Thoracic aorta (tissue), 2 donors: Measurements from ENCODE around the gene CR1. TPM values are rescaled to one million over a fixed set of nuclear protein-coding genes. Genes with fewer than 3 reads are reported as not detected.
"Not testable (repeated sequence)": the region's sequence is repeated elsewhere in the genome, so short reads cannot be mapped to it uniquely, and the experiment has no call there.

Experiments used
- ATAC-seq: fragments of 150-250 bp; one replicate; pipeline ENCODE4 v1.8.0; 2017; ENCODE audit warnings: low read depth; ENCODE audit not compliant: insufficient number of reproducible peaks, low FRiP score
- DNase-seq: peaks from one replicate; pipeline ENCODE4 v3.0.0-alpha.2; 2020; ENCODE audit warnings: low spot score
- H3K27ac ChIP-seq, 2 donors: fragments of 200-600 bp; sonication (generic); 1 replicate in 1 of 2; 2 replicates in 1 of 2; pipeline ENCODE4 v1.5.1; 2016; ENCODE audit warnings: mild to moderate bottlenecking in 2 of 2, moderate library complexity in 2 of 2
- H3K27me3 ChIP-seq: fragments of 200-600 bp; sonication (generic); replicated peaks from 2 replicates; pipeline ENCODE4 v1.6.0; 2016; ENCODE audit warnings: mild to moderate bottlenecking; ENCODE audit not compliant: insufficient read depth
- H3K36me3 ChIP-seq: fragments of 200-600 bp; sonication (generic); one replicate; pipeline ENCODE4 v1.5.1; 2016
- H3K4me1 ChIP-seq, 2 donors: fragments of 200-600 bp; sonication (generic); 1 replicate in 1 of 2; 2 replicates in 1 of 2; pipeline versions ENCODE4 v1.5.1 to v1.6.0; 2016; ENCODE audit warnings: low read depth in 2 of 2, mild to moderate bottlenecking in 1 of 2; ENCODE audit not compliant: control insufficient read depth in 1 of 2
- H3K4me3 ChIP-seq: fragments of 200-600 bp; sonication (generic); 2 replicates; pipeline ENCODE4 v1.5.1; 2016; ENCODE audit warnings: mild to moderate bottlenecking
- H3K9me3 ChIP-seq: fragments of 200-600 bp; sonication (generic); 2 replicates; pipeline ENCODE4 v1.5.1; 2016
- total RNA-seq, 2 donors: library from RNA; depleted of rRNA; stranded (reverse); fragments of >200 nt; gene quantifications; one replicate each; pipeline versions ENCODE4 v1.1.0 to v1.2.3, GENCODE V29; 2016
- TF ChIP-seq, protein P1 (sequence below): fragments of 200-600 bp; sonication (generic); IDR thresholded peaks from one replicate; pipeline ENCODE4 v1.5.1; 2019; ENCODE audit warnings: antibody characterized with exemption

CR1 gene
- total RNA-seq, 2 donors from 2014 or later: 5.0 to 17.4 TPM

DNA sequence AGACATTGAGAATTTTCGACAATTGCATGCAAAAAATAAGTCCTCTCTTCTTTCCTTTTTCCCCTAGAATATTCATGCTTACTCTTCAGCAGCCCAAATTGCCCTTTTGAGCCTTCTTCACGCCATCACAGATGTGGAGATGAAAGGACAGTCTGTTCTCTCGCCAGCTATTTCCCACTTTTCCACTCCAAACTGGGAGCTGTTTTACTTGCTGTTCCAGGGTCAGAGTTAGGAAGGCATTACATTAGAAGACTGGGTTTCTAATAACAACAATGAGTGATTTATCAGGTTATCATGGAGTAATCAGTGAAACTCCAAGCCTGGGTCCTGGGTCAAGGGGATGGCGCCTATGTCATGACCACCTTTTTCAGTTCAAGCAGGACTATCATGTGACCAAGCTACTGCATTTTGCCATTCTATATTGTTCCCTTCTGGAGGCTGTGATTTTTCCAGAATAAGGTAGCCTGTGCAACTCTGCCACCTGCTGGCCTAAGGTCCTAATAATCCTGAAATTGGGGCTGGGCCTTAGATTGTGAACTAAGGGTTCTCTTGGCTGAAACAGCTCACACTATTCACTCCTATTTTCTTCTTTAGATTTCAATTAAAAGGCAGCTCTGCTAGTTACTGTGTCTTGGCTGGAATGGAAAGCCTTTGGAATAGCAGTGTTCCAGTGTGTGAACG, 50.9 kb downstream of the CR1 start:
- H3K27ac ChIP-seq, ATAC-seq, H3K4me3 ChIP-seq, H3K4me1 ChIP-seq, H3K9me3 ChIP-seq, DNase-seq, H3K27me3 ChIP-seq, H3K36me3 ChIP-seq: not testable (repeated sequence)

DNA sequence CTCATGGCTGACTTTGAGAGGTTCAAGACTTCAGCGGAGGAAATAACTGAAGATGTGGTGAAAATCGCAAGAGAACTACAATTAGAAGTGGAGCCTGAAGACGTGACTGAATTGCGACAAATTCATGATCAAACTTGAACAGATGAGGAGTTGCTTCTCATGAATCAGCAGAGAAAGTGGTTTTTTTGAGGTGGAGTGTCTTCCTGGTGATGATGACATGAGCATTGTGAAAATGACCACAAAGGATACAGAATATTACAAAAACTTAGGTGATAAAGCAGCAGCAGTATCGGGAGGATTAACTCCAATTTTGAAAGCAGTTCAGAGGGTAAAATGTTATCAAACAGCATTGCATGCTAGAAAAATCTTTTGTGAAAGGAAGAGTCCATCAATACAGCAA, 58.9 kb downstream of the CR1 start:
- ATAC-seq, DNase-seq: not testable (repeated sequence)

DNA sequence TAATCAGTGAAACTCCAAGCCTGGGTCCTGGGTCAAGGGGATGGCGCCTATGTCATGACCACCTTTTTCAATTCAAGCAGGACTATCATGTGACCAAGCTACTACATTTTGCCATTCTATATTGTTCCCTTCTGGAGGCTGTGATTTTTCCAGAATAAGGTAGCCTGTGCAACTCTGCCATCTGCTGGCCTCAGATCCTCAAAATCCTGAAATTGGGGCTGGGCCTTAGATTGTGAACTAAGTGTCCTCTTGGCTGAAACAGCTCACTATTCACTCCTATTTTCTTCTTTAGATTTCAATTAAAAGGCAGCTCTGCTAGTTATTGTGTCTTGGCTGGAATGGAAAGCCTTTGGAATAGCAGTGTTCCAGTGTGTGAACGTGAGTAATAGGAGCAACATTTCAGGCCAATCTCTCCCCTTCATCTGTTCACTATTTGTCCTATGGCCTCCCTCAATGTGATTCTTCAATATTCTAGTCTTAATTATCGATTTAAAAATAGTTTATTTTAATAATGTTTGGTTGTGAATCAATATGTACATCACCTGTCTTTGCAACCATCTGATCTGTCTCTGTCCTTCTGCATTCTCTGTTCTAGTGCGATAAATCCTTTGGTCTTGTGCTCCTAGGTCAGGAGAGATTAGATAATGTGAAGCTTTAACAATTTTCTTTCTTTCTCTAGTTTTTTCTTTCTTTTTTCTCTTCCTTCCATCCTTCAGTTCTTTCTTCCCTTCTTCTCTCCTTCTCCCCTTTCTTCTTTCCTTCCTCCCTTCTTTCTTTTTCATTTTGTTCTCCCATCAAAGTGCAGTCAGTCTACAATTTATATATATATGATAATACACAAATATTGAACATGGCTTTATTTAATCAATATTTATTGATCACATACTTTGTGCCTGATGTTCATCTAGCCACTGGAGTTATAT, 69.8 kb downstream of the CR1 start:
- no peaks in the 10 kb centered on the region for H3K27me3 ChIP-seq
- no peaks in the 10 kb centered on the region for H3K9me3 ChIP-seq
- no peak overlapping the region for H3K27ac ChIP-seq
- H3K36me3 ChIP-seq: no peaks in the 10 kb centered on the region
- no peaks in the 10 kb centered on the region for H3K4me1 ChIP-seq
- no peak overlapping the region for H3K4me3 ChIP-seq
- TF ChIP-seq, protein P1, sequence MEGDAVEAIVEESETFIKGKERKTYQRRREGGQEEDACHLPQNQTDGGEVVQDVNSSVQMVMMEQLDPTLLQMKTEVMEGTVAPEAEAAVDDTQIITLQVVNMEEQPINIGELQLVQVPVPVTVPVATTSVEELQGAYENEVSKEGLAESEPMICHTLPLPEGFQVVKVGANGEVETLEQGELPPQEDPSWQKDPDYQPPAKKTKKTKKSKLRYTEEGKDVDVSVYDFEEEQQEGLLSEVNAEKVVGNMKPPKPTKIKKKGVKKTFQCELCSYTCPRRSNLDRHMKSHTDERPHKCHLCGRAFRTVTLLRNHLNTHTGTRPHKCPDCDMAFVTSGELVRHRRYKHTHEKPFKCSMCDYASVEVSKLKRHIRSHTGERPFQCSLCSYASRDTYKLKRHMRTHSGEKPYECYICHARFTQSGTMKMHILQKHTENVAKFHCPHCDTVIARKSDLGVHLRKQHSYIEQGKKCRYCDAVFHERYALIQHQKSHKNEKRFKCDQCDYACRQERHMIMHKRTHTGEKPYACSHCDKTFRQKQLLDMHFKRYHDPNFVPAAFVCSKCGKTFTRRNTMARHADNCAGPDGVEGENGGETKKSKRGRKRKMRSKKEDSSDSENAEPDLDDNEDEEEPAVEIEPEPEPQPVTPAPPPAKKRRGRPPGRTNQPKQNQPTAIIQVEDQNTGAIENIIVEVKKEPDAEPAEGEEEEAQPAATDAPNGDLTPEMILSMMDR: no peak
- ATAC-seq (no peak), DNase-seq (no peak)

More for the DNA sequence above, 58.9 kb downstream of the CR1 start:
- H3K27me3 ChIP-seq, H3K4me3 ChIP-seq, H3K4me1 ChIP-seq, H3K9me3 ChIP-seq, H3K36me3 ChIP-seq, H3K27ac ChIP-seq: not testable (repeated sequence)

DNA sequence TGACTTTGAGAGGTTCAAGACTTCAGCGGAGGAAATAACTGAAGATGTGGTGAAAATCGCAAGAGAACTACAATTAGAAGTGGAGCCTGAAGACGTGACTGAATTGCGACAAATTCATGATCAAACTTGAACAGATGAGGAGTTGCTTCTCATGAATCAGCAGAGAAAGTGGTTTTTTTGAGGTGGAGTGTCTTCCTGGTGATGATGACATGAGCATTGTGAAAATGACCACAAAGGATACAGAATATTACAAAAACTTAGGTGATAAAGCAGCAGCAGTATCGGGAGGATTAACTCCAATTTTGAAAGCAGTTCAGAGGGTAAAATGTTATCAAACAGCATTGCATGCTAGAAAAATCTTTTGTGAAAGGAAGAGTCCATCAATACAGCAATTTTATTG, 76.0 kb downstream of the CR1 start:
- not testable (repeated sequence) for H3K27me3 ChIP-seq, H3K36me3 ChIP-seq, DNase-seq, H3K27ac ChIP-seq, H3K9me3 ChIP-seq, H3K4me3 ChIP-seq, H3K4me1 ChIP-seq, ATAC-seq

DNA sequence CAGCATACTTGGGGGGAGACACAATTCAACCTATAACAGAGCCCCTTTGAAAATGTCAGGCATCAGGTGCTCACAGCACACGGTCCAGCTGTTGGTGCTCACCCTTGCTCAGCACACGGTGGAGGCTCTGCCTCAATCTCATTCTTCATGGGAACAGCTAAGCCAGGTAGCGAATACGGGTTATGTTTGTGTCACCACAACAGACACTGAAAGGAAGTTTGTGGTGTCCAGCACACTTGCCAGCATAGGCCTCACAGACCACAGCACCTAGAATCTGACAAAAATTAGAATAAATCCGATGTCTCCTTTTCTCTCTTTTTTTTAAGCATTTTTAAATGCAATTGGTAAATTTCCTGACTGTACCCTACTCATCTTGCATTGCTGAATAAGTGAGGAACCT, 77.1 kb downstream of the CR1 start:
- H3K4me1 ChIP-seq, H3K4me3 ChIP-seq, H3K9me3 ChIP-seq, H3K27ac ChIP-seq, H3K27me3 ChIP-seq, DNase-seq, H3K36me3 ChIP-seq, ATAC-seq: not testable (repeated sequence)

DNA sequence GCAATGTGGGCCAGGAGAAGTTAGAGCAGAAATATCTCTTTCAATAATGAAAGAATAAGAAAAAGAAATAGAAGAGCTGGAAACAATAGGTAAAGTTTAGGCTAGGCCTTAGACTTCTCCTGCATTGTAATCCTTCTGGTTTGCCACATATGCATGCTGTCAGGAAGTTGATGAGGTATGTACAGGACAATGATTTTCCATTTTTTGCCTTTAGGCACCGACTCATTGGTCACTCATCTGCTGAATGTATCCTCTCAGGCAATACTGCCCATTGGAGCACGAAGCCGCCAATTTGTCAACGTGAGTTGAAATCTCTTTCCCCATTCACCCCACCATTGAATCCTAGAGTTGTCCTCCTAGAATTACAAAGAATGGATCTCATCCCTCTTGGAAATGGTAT, 79.4 kb downstream of the CR1 start:
- not testable (repeated sequence) for H3K4me3 ChIP-seq, DNase-seq, H3K27ac ChIP-seq, H3K4me1 ChIP-seq, H3K36me3 ChIP-seq, ATAC-seq, H3K9me3 ChIP-seq, H3K27me3 ChIP-seq

DNA sequence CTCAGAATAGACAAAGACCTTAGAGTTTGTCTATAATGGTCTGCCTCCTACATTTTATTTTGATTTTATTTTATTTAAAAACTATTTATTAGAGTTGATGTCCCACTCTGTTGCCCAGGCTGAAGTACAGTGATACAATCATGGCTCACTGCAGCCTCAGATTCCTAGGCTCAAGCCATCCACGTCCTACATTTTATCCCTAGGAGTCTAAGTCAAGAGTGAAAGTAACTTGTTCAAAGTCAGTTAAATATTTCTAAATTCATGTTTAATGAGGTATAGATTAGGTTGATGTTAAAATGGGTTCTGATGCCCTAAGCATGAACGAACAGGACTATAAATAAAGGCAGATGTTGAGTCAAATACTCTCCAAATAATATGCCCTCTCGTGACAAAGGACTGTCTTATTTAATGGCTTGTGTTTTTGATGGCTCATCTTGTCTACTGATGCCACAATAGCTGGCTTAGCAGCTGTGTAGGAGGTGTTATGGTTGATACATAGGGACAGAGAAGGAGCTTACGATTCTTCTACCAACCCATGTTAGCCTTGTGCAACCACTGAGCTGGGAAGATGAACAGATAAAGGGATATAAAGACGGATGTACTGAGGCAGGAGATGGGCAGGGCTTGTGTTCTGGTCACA, 83.0 kb downstream of the CR1 start:
- TF ChIP-seq, protein P1: no peak
- H3K36me3 ChIP-seq: no peaks in the 10 kb centered on the region

More for the DNA sequence above, 83.0 kb downstream of the CR1 start:
- DNase-seq (no peak), ATAC-seq (no peak)
- Histone ChIP-seq H3K4me3 (no peak overlapping the region), H3K9me3 (no peaks in the 10 kb centered on the region), H3K27ac (no peak overlapping the region), H3K4me1 (no peaks in the 10 kb centered on the region), H3K27me3 (no peaks in the 10 kb centered on the region)
